ENCODE results near the gene PTHLH. TPM values are rescaled to one million over a fixed set of nuclear protein-coding genes. Genes with fewer than 3 reads are reported as not detected.

The PTHLH gene
- total RNA-seq, 1 experiment from 2014 or later, result 0.35 TPM

DNA sequence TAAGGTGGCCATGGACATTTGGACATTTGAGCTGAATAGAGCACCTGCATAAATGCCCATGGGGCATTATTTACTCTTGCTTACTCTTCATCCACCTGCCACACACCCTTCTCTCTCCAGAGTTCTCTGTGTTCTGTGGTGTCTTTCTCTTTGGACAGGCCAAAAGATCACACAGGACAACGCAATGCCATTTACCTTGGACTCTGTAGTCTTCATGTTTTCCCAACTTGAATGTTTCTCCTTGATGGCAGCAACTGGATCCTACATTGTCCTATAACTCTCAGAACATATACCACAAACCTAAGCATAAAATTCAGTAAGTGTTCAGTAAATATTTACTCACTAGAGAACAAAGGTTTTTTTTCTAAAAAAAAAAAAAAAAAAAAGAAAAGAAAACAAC lies 41.7 kb upstream of the PTHLH start:
- H3T11ph ChIP-seq (ENCODE audit: low read length), result no peak overlapping the region
- no peaks in the 10 kb centered on the region for H3K4me1 ChIP-seq (ENCODE audit: insufficient read depth, low read length)
- H4K91ac ChIP-seq (ENCODE audit: insufficient read length, low read depth, low read length), result no peak overlapping the region
- H3K4me2 ChIP-seq (ENCODE audit: insufficient read depth, insufficient read length, low read length), result no peak overlapping the region
- peaks cover 5% of the 10 kb centered on the region; the same call in 1 of the 2 replicates for H3K27me3 Mint-ChIP-seq (ENCODE audit: low read depth)
- no peaks in the 10 kb centered on the region for H4K20me1 ChIP-seq (ENCODE audit: control insufficient read depth, insufficient read depth, insufficient read length)
- no peaks in the 10 kb centered on the region for H3K27me3 ChIP-seq (ENCODE audit: insufficient read depth, low read length)
- no peak overlapping the region for H2BK5ac ChIP-seq (ENCODE audit: insufficient read length, low read length)
- no peaks in the 10 kb centered on the region for H3K79me1 ChIP-seq (ENCODE audit: insufficient read depth, low read depth, low read length, poor library complexity, severe bottlenecking)
- no peak overlapping the region for H3K4ac ChIP-seq (ENCODE audit: low read depth, low read length)
- no peak overlapping the region for H4K5ac ChIP-seq (ENCODE audit: insufficient read length, low read depth, low read length)
- H3K79me2 ChIP-seq (ENCODE audit: insufficient read depth, low read length), result no peaks in the 10 kb centered on the region
- no peak overlapping the region for H4K8ac ChIP-seq (replicated peaks; ENCODE audit: insufficient read length, low read depth, low read length)
- H3K9ac ChIP-seq (ENCODE audit: extremely low read depth, insufficient read length, low read length), result no peak overlapping the region
- no peak overlapping the region for H2BK120ac ChIP-seq (ENCODE audit: low read depth, low read length, poor library complexity, severe bottlenecking)
- no peaks in the 10 kb centered on the region for H3K23me2 ChIP-seq (ENCODE audit: insufficient read length, low read depth, low read length, poor library complexity, severe bottlenecking)
- H2AFZ ChIP-seq (ENCODE audit: low read length), result no peak overlapping the region
- no peak overlapping the region for H2AK5ac ChIP-seq (ENCODE audit: insufficient read length, low read length)
- H3K27ac ChIP-seq (ENCODE audit: insufficient read length, low read depth, low read length), result no peak overlapping the region
- H3K4me1 Mint-ChIP-seq, result no peaks in the 10 kb centered on the region
- H3K14ac ChIP-seq (ENCODE audit: insufficient read depth, low read length), result no peak overlapping the region
- H3K27ac Mint-ChIP-seq, result no peak overlapping the region
- WGBS (ENCODE audit: extremely low coverage, insufficient read length, low lambda C conversion rate), result no CpG with 5 or more reads among the region's 1 CpG
- H3K36me3 Mint-ChIP-seq (ENCODE audit: insufficient read depth in 1 of 3, low read depth in 3 of 3), result no peaks in the 10 kb centered on the region
- H3K56ac ChIP-seq (ENCODE audit: insufficient read length, low read depth, low read length), result no peak overlapping the region
- no peak overlapping the region for H2BK15ac ChIP-seq (ENCODE audit: low read depth, low read length)
- H3K9me3 Mint-ChIP-seq, result no peaks in the 10 kb centered on the region
- H2BK12ac ChIP-seq (ENCODE audit: insufficient read length, low read depth, low read length), result no peak overlapping the region
- H3K9me3 ChIP-seq (ENCODE audit: control insufficient read depth, low read depth, low read length), result no peaks in the 10 kb centered on the region
- no peak for DNase-seq
- TF ChIP-seq, protein P1, sequence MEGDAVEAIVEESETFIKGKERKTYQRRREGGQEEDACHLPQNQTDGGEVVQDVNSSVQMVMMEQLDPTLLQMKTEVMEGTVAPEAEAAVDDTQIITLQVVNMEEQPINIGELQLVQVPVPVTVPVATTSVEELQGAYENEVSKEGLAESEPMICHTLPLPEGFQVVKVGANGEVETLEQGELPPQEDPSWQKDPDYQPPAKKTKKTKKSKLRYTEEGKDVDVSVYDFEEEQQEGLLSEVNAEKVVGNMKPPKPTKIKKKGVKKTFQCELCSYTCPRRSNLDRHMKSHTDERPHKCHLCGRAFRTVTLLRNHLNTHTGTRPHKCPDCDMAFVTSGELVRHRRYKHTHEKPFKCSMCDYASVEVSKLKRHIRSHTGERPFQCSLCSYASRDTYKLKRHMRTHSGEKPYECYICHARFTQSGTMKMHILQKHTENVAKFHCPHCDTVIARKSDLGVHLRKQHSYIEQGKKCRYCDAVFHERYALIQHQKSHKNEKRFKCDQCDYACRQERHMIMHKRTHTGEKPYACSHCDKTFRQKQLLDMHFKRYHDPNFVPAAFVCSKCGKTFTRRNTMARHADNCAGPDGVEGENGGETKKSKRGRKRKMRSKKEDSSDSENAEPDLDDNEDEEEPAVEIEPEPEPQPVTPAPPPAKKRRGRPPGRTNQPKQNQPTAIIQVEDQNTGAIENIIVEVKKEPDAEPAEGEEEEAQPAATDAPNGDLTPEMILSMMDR (conservative IDR thresholded peaks at IDR 0.05), result no peak
- H2BK20ac ChIP-seq (ENCODE audit: low read depth, low read length, poor library complexity, severe bottlenecking), result no peak overlapping the region
- no peak overlapping the region for H3K18ac ChIP-seq (ENCODE audit: insufficient read length, low read depth, low read length)
- H3K23ac ChIP-seq (ENCODE audit: insufficient read length, low read depth, low read length), result no peak overlapping the region
- H3K4me3 Mint-ChIP-seq, result no peak overlapping the region

Data from H9 (cell line).